ENCODE results near the gene PURA.

The PURA gene

GRCh38 chr5:140165923-140166270 lies 52.0 kb downstream of the PURA start:
- H3K36me3 ChIP-seq (ENCODE audit: low read depth), result no peaks in the 10 kb centered on the region
- no peak overlapping the region for H3K4me3 ChIP-seq (ENCODE audit: severe bottlenecking)
- no peaks in the 10 kb centered on the region for H3K4me1 ChIP-seq (ENCODE audit: insufficient read depth, poor library complexity, severe bottlenecking)
- H3K27me3 ChIP-seq (ENCODE audit: insufficient read depth, poor library complexity, severe bottlenecking), result no peaks in the 10 kb centered on the region
- no peak for TF ChIP-seq CTCF (IDR thresholded peaks at IDR 0.05; ENCODE audit: poor library complexity, severe bottlenecking)
- no peaks in the 10 kb centered on the region for H3K9me3 ChIP-seq (ENCODE audit: severe bottlenecking)
- ATAC-seq (ENCODE audit: low read depth), result no peak
- H3K27ac ChIP-seq (ENCODE audit: poor library complexity, severe bottlenecking), result no peak overlapping the region
- DNase-seq (ENCODE audit: low spot score), result no peak

GRCh38 chr5:140166911-140167310 lies 53.0 kb downstream of the PURA start:
- Histone ChIP-seq H3K9me3 (ENCODE audit: severe bottlenecking) (no peaks in the 10 kb centered on the region), H3K4me3 (ENCODE audit: severe bottlenecking) (no peak overlapping the region), H3K4me1 (ENCODE audit: insufficient read depth, poor library complexity, severe bottlenecking) (no peaks in the 10 kb centered on the region), H3K27ac (ENCODE audit: poor library complexity, severe bottlenecking) (no peak overlapping the region), H3K27me3 (ENCODE audit: insufficient read depth, poor library complexity, severe bottlenecking) (no peaks in the 10 kb centered on the region), H3K36me3 (ENCODE audit: low read depth) (no peaks in the 10 kb centered on the region)
- ATAC-seq (ENCODE audit: low read depth) (no peak), DNase-seq (ENCODE audit: low spot score) (no peak)
- no peak for TF ChIP-seq CTCF (IDR thresholded peaks at IDR 0.05; ENCODE audit: poor library complexity, severe bottlenecking)

- no peak for TF ChIP-seq CTCF (IDR thresholded peaks at IDR 0.05; ENCODE audit: poor library complexity, severe bottlenecking)
- peak; percentile 33; the same call in 2 of the 3 replicates for ATAC-seq (ENCODE audit: low read depth)
- no peak overlapping the region for H3K4me3 ChIP-seq (ENCODE audit: severe bottlenecking)
- no peaks in the 10 kb centered on the region for H3K9me3 ChIP-seq (ENCODE audit: severe bottlenecking)
- no peaks in the 10 kb centered on the region for H3K27me3 ChIP-seq (ENCODE audit: insufficient read depth, poor library complexity, severe bottlenecking)
- no peak overlapping the region for H3K27ac ChIP-seq (ENCODE audit: poor library complexity, severe bottlenecking)
- H3K36me3 ChIP-seq (ENCODE audit: low read depth), result no peaks in the 10 kb centered on the region
- no peak for DNase-seq (ENCODE audit: low spot score)
- no peaks in the 10 kb centered on the region for H3K4me1 ChIP-seq (ENCODE audit: insufficient read depth, poor library complexity, severe bottlenecking)
Measured at GRCh38 chr5:140168371-140168770, 54.5 kb downstream of the PURA start.

GRCh38 chr5:140169410-140169809 lies 55.5 kb downstream of the PURA start:
- no peak for DNase-seq (ENCODE audit: low spot score)
- no peaks in the 10 kb centered on the region for H3K36me3 ChIP-seq (ENCODE audit: low read depth)
- no peaks in the 10 kb centered on the region for H3K4me1 ChIP-seq (ENCODE audit: insufficient read depth, poor library complexity, severe bottlenecking)
- peak; percentile 48; the same call in 2 of the 3 replicates for ATAC-seq (ENCODE audit: low read depth)
- H3K27me3 ChIP-seq (ENCODE audit: insufficient read depth, poor library complexity, severe bottlenecking), result no peaks in the 10 kb centered on the region
- H3K4me3 ChIP-seq (ENCODE audit: severe bottlenecking), result no peak overlapping the region
- peak; percentile 34 for TF ChIP-seq CTCF (IDR thresholded peaks at IDR 0.05; ENCODE audit: poor library complexity, severe bottlenecking)
- no peak overlapping the region for H3K27ac ChIP-seq (ENCODE audit: poor library complexity, severe bottlenecking)
- H3K9me3 ChIP-seq (ENCODE audit: severe bottlenecking), result no peaks in the 10 kb centered on the region

GRCh38 chr5:140172483-140172882 lies 58.6 kb downstream of the PURA start:
- Histone ChIP-seq H3K36me3 (ENCODE audit: low read depth) (no peaks in the 10 kb centered on the region), H3K27ac (ENCODE audit: poor library complexity, severe bottlenecking) (no peak overlapping the region), H3K4me1 (ENCODE audit: insufficient read depth, poor library complexity, severe bottlenecking) (no peaks in the 10 kb centered on the region), H3K27me3 (ENCODE audit: insufficient read depth, poor library complexity, severe bottlenecking) (no peaks in the 10 kb centered on the region), H3K9me3 (ENCODE audit: severe bottlenecking) (no peaks in the 10 kb centered on the region), H3K4me3 (ENCODE audit: severe bottlenecking) (no peak overlapping the region)
- ATAC-seq (ENCODE audit: low read depth), result no peak
- TF ChIP-seq CTCF (IDR thresholded peaks at IDR 0.05; ENCODE audit: poor library complexity, severe bottlenecking), result no peak
- no peak for DNase-seq (ENCODE audit: low spot score)

Data from RWPE2 (cell line).